GM23338 (cell line): Measurements from ENCODE around the gene MUC6. TPM values are rescaled to one million over a fixed set of nuclear protein-coding genes. Genes with fewer than 3 reads are reported as not detected.
A peak's percentile ranks its signal among the peaks of the same experiment; 100 is the strongest.

ENCODE experiments used
- ATAC-seq: fragments of 200-7000 bp; cut with Tn5 transposase; 3 replicates; pipeline ENCODE4 v1.9.1; 2020
- DNase-seq: peaks from one replicate; pipeline ENCODE4 v3.0.0-alpha.2; 2015; ENCODE audit warnings: low spot score
- H2AFZ ChIP-seq: fragments of 200-600 bp; sonication (generic); 2 replicates; pipeline ENCODE4 v1.8.0; 2016; ENCODE audit warnings: antibody characterized with exemption, mild to moderate bottlenecking, moderate library complexity
- H3F3A ChIP-seq: fragments of 200-600 bp; sonication (generic); replicated peaks from 2 replicates; pipeline ENCODE4 v1.8.0; 2017; ENCODE audit warnings: antibody characterized with exemption, mixed run types, low read depth
- H3K27ac ChIP-seq: fragments of 200-600 bp; sonication (generic); 2 replicates; pipeline ENCODE4 v1.6.1; 2016; ENCODE audit warnings: low read depth
- H3K27me3 ChIP-seq: fragments of 200-600 bp; sonication (generic); 2 replicates; pipeline ENCODE4 v1.8.0; 2016; ENCODE audit warnings: mild to moderate bottlenecking, mixed run types, moderate library complexity; ENCODE audit not compliant: insufficient read depth
- H3K36me3 ChIP-seq: fragments of 200-600 bp; sonication (generic); 2 replicates; pipeline ENCODE4 v1.8.0; 2016; ENCODE audit warnings: mild to moderate bottlenecking; ENCODE audit not compliant: insufficient read depth
- H3K4me1 ChIP-seq: fragments of 200-600 bp; sonication (generic); 2 replicates; pipeline ENCODE4 v1.8.0; 2016; ENCODE audit warnings: mild to moderate bottlenecking, moderate library complexity; ENCODE audit not compliant: insufficient read depth
- H3K4me2 ChIP-seq: fragments of 200-600 bp; sonication (generic); 2 replicates; pipeline ENCODE4 v1.7.1; 2017; ENCODE audit warnings: mixed run types
- H3K4me3 ChIP-seq: fragments of 200-600 bp; sonication (generic); 2 replicates; pipeline ENCODE4 v1.6.1; 2016; ENCODE audit warnings: mixed run types
- H3K79me2 ChIP-seq: fragments of 200-600 bp; sonication (generic); replicated peaks from 2 replicates; pipeline ENCODE4 v1.8.0; 2017; ENCODE audit warnings: mild to moderate bottlenecking; ENCODE audit not compliant: insufficient read depth
- H3K9me2 ChIP-seq: fragments of 200-600 bp; sonication (generic); 2 replicates; pipeline ENCODE4 v1.8.0; 2017; ENCODE audit not compliant: insufficient read depth
- H4K20me1 ChIP-seq: fragments of 200-600 bp; sonication (generic); replicated peaks from 2 replicates; pipeline ENCODE4 v1.8.0; 2017; ENCODE audit warnings: mild to moderate bottlenecking; ENCODE audit not compliant: insufficient read depth
- H3K27ac Mint-ChIP-seq: 2 replicates; pipeline ENCODE4 v1.8.0; 2020; ENCODE audit warnings: inconsistent platforms, mild to moderate bottlenecking, moderate library complexity, mixed read lengths
- H3K27me3 Mint-ChIP-seq: 3 replicates; pipeline ENCODE4 v1.8.0; 2022; ENCODE audit warnings: low read depth, mild to moderate bottlenecking, moderate library complexity, mixed read lengths, inconsistent platforms; ENCODE audit not compliant: insufficient read depth, poor library complexity
- H3K36me3 Mint-ChIP-seq: 3 replicates; pipeline ENCODE4 v1.8.0; 2021; ENCODE audit warnings: low read depth, mild to moderate bottlenecking, inconsistent platforms, moderate library complexity, mixed read lengths
- H3K4me1 Mint-ChIP-seq: 3 replicates; pipeline ENCODE4 v1.8.0; 2020; ENCODE audit warnings: mild to moderate bottlenecking, inconsistent platforms, mixed read lengths
- H3K4me3 Mint-ChIP-seq: 3 replicates; pipeline ENCODE4 v1.8.0; 2021; ENCODE audit warnings: moderate library complexity, mild to moderate bottlenecking, inconsistent platforms, mixed read lengths
- H3K9me3 Mint-ChIP-seq: 3 replicates; pipeline ENCODE4 v1.8.0; 2020; ENCODE audit warnings: moderate library complexity, mild to moderate bottlenecking, inconsistent platforms, mixed read lengths
- CREB1 ChIP-seq: fragments of 250-450 bp; sonication (Bioruptor Pico); IDR thresholded peaks from 2 replicates; pipeline ENCODE4 v1.5.0; 2020; ENCODE audit warnings: low read depth, mild to moderate bottlenecking, moderate library complexity
- ETS1 ChIP-seq: IDR thresholded peaks from 2 replicates; pipeline ENCODE4 v1.6.1; 2016; ENCODE audit warnings: antibody characterized with exemption
- EZH2 ChIP-seq: fragments of 200-600 bp; sonication (generic); IDR thresholded peaks from one replicate; pipeline ENCODE4 v1.8.0; 2017; ENCODE audit warnings: antibody characterized with exemption, mild to moderate bottlenecking, low read depth; ENCODE audit not compliant: unreplicated experiment
- EZH2phosphoT487 ChIP-seq: fragments of 200-600 bp; sonication (generic); IDR thresholded peaks from one replicate; pipeline ENCODE4 v1.8.1; 2018; ENCODE audit warnings: antibody characterized with exemption; ENCODE audit not compliant: unreplicated experiment
- JUNB ChIP-seq: IDR thresholded peaks from one replicate; pipeline ENCODE4 v1.6.1; 2016; ENCODE audit warnings: antibody characterized with exemption; ENCODE audit not compliant: unreplicated experiment
- NANOG ChIP-seq: IDR thresholded peaks from 2 replicates; pipeline ENCODE4 v1.6.1; 2016; ENCODE audit warnings: antibody characterized with exemption, borderline replicate concordance
- STAT1 ChIP-seq: IDR thresholded peaks from one replicate; pipeline ENCODE4 v1.6.1; 2016; ENCODE audit warnings: antibody characterized with exemption; ENCODE audit not compliant: unreplicated experiment
- ZNF114 ChIP-seq: fragments of 250-450 bp; sonication (Bioruptor Pico); IDR thresholded peaks from 2 replicates; pipeline ENCODE4 v1.5.0; 2020; ENCODE audit warnings: mild to moderate bottlenecking, moderate library complexity
- ZNF331 ChIP-seq: fragments of 250-450 bp; sonication (Bioruptor Pico); IDR thresholded peaks from 2 replicates; pipeline ENCODE4 v1.5.0; 2020; ENCODE audit warnings: low read depth, mild to moderate bottlenecking, moderate library complexity
- polyA plus RNA-seq: library from polyadenylated mRNA; unstranded; fragments of >200 nt; fragmentation: Nextera tagmentation; extraction: Ambion mirVana; gene quantifications from 2 replicates; pipeline ENCODE4 v1.2.1, GENCODE V29; 2016
- total RNA-seq: library from RNA; depleted of rRNA; stranded (reverse); fragments of >200 nt; shearing (Covaris generic); gene quantifications from 2 replicates; pipeline ENCODE4 v1.2.3, GENCODE V29; 2014
- TF ChIP-seq, protein P1 (sequence below): fragments of 250-450 bp; sonication (Bioruptor Pico); IDR thresholded peaks from 2 replicates; pipeline ENCODE4 v1.5.0; 2020; ENCODE audit warnings: mild to moderate bottlenecking, moderate library complexity
- TF ChIP-seq, protein P2 (sequence below): IDR thresholded peaks from one replicate; pipeline ENCODE4 v1.6.1; 2018; ENCODE audit warnings: antibody characterized with exemption; ENCODE audit not compliant: unreplicated experiment

Gene MUC6
- total and polyA plus RNA-seq, 2 experiments from 2014 or later, result not detected

GRCh38 chr11:977830-978720, 58.4 kb downstream of the MUC6 start:
- no peaks in the 10 kb centered on the region for H4K20me1 ChIP-seq
- no peaks in the 10 kb centered on the region; the same call in 1 of the 2 replicates for H3K36me3 ChIP-seq
- Mint-ChIP-seq H3K4me3 (no peak overlapping the region), H3K27ac (peak overlapping the region; percentile 76), H3K36me3 (peaks cover 45% of the 10 kb centered on the region), H3K4me1 (peaks cover 14% of the 10 kb centered on the region), H3K9me3 (no peaks in the 10 kb centered on the region; the same call in 2 of the 3 replicates), H3K27me3 (peaks cover 10% of the 10 kb centered on the region)
- no peaks in the 10 kb centered on the region for H3K27me3 ChIP-seq
- no peak for ATAC-seq
- H3K4me3 ChIP-seq, result no peak overlapping the region
- H3K79me2 ChIP-seq, result peaks cover 15% of the 10 kb centered on the region
- no peak overlapping the region for H2AFZ ChIP-seq
- no peaks in the 10 kb centered on the region for H3K4me1 ChIP-seq
- TF ChIP-seq, protein P1, sequence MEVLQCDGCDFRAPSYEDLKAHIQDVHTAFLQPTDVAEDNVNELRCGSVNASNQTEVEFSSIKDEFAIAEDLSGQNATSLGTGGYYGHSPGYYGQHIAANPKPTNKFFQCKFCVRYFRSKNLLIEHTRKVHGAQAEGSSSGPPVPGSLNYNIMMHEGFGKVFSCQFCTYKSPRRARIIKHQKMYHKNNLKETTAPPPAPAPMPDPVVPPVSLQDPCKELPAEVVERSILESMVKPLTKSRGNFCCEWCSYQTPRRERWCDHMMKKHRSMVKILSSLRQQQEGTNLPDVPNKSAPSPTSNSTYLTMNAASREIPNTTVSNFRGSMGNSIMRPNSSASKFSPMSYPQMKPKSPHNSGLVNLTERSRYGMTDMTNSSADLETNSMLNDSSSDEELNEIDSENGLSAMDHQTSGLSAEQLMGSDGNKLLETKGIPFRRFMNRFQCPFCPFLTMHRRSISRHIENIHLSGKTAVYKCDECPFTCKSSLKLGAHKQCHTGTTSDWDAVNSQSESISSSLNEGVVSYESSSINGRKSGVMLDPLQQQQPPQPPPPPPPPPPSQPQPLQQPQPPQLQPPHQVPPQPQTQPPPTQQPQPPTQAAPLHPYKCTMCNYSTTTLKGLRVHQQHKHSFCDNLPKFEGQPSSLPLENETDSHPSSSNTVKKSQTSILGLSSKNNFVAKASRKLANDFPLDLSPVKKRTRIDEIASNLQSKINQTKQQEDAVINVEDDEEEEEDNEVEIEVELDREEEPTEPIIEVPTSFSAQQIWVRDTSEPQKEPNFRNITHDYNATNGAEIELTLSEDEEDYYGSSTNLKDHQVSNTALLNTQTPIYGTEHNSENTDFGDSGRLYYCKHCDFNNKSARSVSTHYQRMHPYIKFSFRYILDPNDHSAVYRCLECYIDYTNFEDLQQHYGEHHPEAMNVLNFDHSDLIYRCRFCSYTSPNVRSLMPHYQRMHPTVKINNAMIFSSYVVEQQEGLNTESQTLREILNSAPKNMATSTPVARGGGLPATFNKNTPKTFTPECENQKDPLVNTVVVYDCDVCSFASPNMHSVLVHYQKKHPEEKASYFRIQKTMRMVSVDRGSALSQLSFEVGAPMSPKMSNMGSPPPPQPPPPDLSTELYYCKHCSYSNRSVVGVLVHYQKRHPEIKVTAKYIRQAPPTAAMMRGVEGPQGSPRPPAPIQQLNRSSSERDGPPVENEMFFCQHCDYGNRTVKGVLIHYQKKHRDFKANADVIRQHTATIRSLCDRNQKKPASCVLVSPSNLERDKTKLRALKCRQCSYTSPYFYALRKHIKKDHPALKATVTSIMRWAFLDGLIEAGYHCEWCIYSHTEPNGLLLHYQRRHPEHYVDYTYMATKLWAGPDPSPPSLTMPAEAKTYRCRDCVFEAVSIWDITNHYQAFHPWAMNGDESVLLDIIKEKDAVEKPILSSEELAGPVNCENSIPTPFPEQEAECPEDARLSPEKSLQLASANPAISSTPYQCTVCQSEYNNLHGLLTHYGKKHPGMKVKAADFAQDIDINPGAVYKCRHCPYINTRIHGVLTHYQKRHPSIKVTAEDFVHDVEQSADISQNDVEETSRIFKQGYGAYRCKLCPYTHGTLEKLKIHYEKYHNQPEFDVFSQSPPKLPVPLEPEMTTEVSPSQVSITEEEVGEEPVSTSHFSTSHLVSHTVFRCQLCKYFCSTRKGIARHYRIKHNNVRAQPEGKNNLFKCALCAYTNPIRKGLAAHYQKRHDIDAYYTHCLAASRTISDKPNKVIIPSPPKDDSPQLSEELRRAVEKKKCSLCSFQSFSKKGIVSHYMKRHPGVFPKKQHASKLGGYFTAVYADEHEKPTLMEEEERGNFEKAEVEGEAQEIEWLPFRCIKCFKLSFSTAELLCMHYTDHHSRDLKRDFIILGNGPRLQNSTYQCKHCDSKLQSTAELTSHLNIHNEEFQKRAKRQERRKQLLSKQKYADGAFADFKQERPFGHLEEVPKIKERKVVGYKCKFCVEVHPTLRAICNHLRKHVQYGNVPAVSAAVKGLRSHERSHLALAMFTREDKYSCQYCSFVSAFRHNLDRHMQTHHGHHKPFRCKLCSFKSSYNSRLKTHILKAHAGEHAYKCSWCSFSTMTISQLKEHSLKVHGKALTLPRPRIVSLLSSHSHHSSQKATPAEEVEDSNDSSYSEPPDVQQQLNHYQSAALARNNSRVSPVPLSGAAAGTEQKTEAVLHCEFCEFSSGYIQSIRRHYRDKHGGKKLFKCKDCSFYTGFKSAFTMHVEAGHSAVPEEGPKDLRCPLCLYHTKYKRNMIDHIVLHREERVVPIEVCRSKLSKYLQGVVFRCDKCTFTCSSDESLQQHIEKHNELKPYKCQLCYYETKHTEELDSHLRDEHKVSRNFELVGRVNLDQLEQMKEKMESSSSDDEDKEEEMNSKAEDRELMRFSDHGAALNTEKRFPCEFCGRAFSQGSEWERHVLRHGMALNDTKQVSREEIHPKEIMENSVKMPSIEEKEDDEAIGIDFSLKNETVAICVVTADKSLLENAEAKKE, result no peak
- no peak for TF ChIP-seq CREB1
- no peak for TF ChIP-seq ZNF331 (CRISPR knock-in tag)
- no peak for TF ChIP-seq JUNB
- TF ChIP-seq EZH2phosphoT487, result no peak
- TF ChIP-seq, protein P2, sequence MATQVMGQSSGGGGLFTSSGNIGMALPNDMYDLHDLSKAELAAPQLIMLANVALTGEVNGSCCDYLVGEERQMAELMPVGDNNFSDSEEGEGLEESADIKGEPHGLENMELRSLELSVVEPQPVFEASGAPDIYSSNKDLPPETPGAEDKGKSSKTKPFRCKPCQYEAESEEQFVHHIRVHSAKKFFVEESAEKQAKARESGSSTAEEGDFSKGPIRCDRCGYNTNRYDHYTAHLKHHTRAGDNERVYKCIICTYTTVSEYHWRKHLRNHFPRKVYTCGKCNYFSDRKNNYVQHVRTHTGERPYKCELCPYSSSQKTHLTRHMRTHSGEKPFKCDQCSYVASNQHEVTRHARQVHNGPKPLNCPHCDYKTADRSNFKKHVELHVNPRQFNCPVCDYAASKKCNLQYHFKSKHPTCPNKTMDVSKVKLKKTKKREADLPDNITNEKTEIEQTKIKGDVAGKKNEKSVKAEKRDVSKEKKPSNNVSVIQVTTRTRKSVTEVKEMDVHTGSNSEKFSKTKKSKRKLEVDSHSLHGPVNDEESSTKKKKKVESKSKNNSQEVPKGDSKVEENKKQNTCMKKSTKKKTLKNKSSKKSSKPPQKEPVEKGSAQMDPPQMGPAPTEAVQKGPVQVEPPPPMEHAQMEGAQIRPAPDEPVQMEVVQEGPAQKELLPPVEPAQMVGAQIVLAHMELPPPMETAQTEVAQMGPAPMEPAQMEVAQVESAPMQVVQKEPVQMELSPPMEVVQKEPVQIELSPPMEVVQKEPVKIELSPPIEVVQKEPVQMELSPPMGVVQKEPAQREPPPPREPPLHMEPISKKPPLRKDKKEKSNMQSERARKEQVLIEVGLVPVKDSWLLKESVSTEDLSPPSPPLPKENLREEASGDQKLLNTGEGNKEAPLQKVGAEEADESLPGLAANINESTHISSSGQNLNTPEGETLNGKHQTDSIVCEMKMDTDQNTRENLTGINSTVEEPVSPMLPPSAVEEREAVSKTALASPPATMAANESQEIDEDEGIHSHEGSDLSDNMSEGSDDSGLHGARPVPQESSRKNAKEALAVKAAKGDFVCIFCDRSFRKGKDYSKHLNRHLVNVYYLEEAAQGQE, result no peak
- no peak for TF ChIP-seq STAT1
- TF ChIP-seq ZNF114 (CRISPR knock-in tag), result no peak
- no peak for TF ChIP-seq EZH2
- no peak for TF ChIP-seq NANOG
- no peak for TF ChIP-seq ETS1
- no peak overlapping the region for H3K27ac ChIP-seq
- no peak for DNase-seq
- no peaks in the 10 kb centered on the region for H3K9me2 ChIP-seq
- H3K4me2 ChIP-seq, result no peak overlapping the region
- no peaks in the 10 kb centered on the region for H3F3A ChIP-seq
